ENCODE measurements around the gene ADAMTS17. TPM values are rescaled to one million over a fixed set of nuclear protein-coding genes. Genes with fewer than 3 reads are reported as not detected.

ADAMTS17 gene
- total RNA-seq, 4 donors from 2014 or later: 4.5 to 11.4 (median 6.6) TPM

GRCh38 chr15:100022391-100022790 lies 319.4 kb downstream of the ADAMTS17 start:
- H3K4me3 ChIP-seq: peak overlapping the region in 1 of 4 donors; percentile 6
- TF ChIP-seq POLR2A (IDR thresholded peaks at IDR 0.05) (no peak), CTCF (IDR thresholded peaks at IDR 0.05) (no peak)
- 20 to 39% methylated on average over 5 of the region's 5 CpGs for WGBS, 2 donors

GRCh38 chr15:100021653-100022052 lies 320.1 kb downstream of the ADAMTS17 start:
- no peak overlapping the region for H3K27ac ChIP-seq
- H3K4me1 ChIP-seq: peaks cover 0 to 32% (median 11%) of the 10 kb centered on the region in 3 donors
- H3K9me3 ChIP-seq: no peaks in the 10 kb centered on the region
- H3K36me3 ChIP-seq: no peaks in the 10 kb centered on the region
- no peak for TF ChIP-seq CTCF (IDR thresholded peaks at IDR 0.05)
- no peak for TF ChIP-seq POLR2A (IDR thresholded peaks at IDR 0.05)
- WGBS, 2 donors: 58 to 59% methylated on average over 6 of the region's 6 CpGs
- DNase-seq: no peak
- intact Hi-C loops (cut with DNase I): no loop called here
- H3K4me3 ChIP-seq: no peak overlapping the region
- no peaks in the 10 kb centered on the region for H3K27me3 ChIP-seq

More at GRCh38 chr15:100022391-100022790, 319.4 kb downstream of the ADAMTS17 start:
- H3K4me1 ChIP-seq: peaks cover 0 to 26% (median 7%) of the 10 kb centered on the region in 3 donors
- H3K9me3 ChIP-seq: peaks cover 0 to 2% (median under 1%) of the 10 kb centered on the region in 3 donors
- intact Hi-C loops (cut with DNase I): no loop called here
- DNase-seq: no peak
- H3K36me3 ChIP-seq: no peaks in the 10 kb centered on the region
- no peaks in the 10 kb centered on the region for H3K27me3 ChIP-seq
- peak overlapping the region in 2 of 4 donors; percentile 14 to 33 for H3K27ac ChIP-seq

- Histone ChIP-seq H3K4me1 (peaks cover 0 to 32% (median 11%) of the 10 kb centered on the region in 3 donors), H3K27ac (no peak overlapping the region), H3K9me3 (no peaks in the 10 kb centered on the region), H3K4me3 (no peak overlapping the region), H3K36me3 (no peaks in the 10 kb centered on the region), H3K27me3 (no peaks in the 10 kb centered on the region)
- no peak for DNase-seq
- intact Hi-C loops (cut with DNase I): no loop called here
- TF ChIP-seq POLR2A (IDR thresholded peaks at IDR 0.05) (no peak), CTCF (IDR thresholded peaks at IDR 0.05) (no peak)
- WGBS, 2 donors: 78 to 81% methylated on average over 6 of the region's 6 CpGs
These were observed 321.2 kb downstream of the ADAMTS17 start for GRCh38 chr15:100020614-100021013.

- no peak overlapping the region for H3K27ac ChIP-seq
- H3K36me3 ChIP-seq: no peaks in the 10 kb centered on the region
- WGBS, 2 donors: 29 to 78% methylated on average over 1 to 5 of the region's 6 CpGs
- no peak for DNase-seq
- peaks cover 0 to 32% (median 11%) of the 10 kb centered on the region in 3 donors for H3K4me1 ChIP-seq
- no peak for TF ChIP-seq POLR2A (IDR thresholded peaks at IDR 0.05)
- no peaks in the 10 kb centered on the region for H3K9me3 ChIP-seq
- intact Hi-C loops (cut with DNase I): no loop called here
- no peaks in the 10 kb centered on the region for H3K27me3 ChIP-seq
- no peak overlapping the region for H3K4me3 ChIP-seq
These were observed 321.6 kb downstream of the ADAMTS17 start for GRCh38 chr15:100020189-100020588.

GRCh38 chr15:100019601-100020000 lies 322.2 kb downstream of the ADAMTS17 start:
- no peaks in the 10 kb centered on the region for H3K36me3 ChIP-seq
- H3K27ac ChIP-seq: no peak overlapping the region
- intact Hi-C loops (cut with DNase I): no loop called here
- 61 to 88% methylated on average over 6 of the region's 6 CpGs for WGBS, 2 donors
- no peaks in the 10 kb centered on the region for H3K27me3 ChIP-seq
- H3K4me1 ChIP-seq: peaks cover 0 to 32% (median 11%) of the 10 kb centered on the region in 3 donors
- no peak for DNase-seq
- TF ChIP-seq POLR2A (IDR thresholded peaks at IDR 0.05): no peak
- TF ChIP-seq CTCF (IDR thresholded peaks at IDR 0.05): no peak
- H3K9me3 ChIP-seq: no peaks in the 10 kb centered on the region
- no peak overlapping the region for H3K4me3 ChIP-seq

- H3K27ac ChIP-seq: no peak overlapping the region
These were observed 323.6 kb downstream of the ADAMTS17 start for GRCh38 chr15:100018191-100018590.

More at GRCh38 chr15:100018191-100018590, 323.6 kb downstream of the ADAMTS17 start:
- Histone ChIP-seq H3K36me3 (no peaks in the 10 kb centered on the region), H3K9me3 (no peaks in the 10 kb centered on the region), H3K4me3 (no peak overlapping the region), H3K27me3 (no peaks in the 10 kb centered on the region), H3K4me1 (peaks cover 0 to 32% (median 11%) of the 10 kb centered on the region in 3 donors)
- TF ChIP-seq POLR2A (IDR thresholded peaks at IDR 0.05): no peak
- TF ChIP-seq CTCF (IDR thresholded peaks at IDR 0.05): no peak
- WGBS, 2 donors: 55 to 60% methylated on average over 4 of the region's 4 CpGs
- intact Hi-C loops (cut with DNase I): no loop called here
- no peak for DNase-seq
